ENCODE measurements around the gene AACS.

AACS gene

GRCh38 chr12:125186471-125187147, 121.4 kb downstream of the AACS start:
- DNase-seq (ENCODE audit: low read depth), result no peak

GRCh38 chr12:125187148-125187745, 122.0 kb downstream of the AACS start:
- DNase-seq (ENCODE audit: low read depth), result no peak

- no peak for DNase-seq (ENCODE audit: low read depth)
These were observed 122.8 kb downstream of the AACS start for GRCh38 chr12:125187780-125188741.

GRCh38 chr12:125189015-125189414, 123.8 kb downstream of the AACS start:
- DNase-seq (ENCODE audit: low read depth), result no peak

GRCh38 chr12:125189502-125189901, 124.3 kb downstream of the AACS start:
- DNase-seq (ENCODE audit: low read depth), result no peak

- no peak for DNase-seq (ENCODE audit: low read depth)
These were observed 126.3 kb downstream of the AACS start for GRCh38 chr12:125191361-125192087.

GRCh38 chr12:125192690-125193221, 127.5 kb downstream of the AACS start:
- no peak for DNase-seq (ENCODE audit: low read depth)
